Measurements from ENCODE around the gene CPNE7. TPM values are rescaled to one million over a fixed set of nuclear protein-coding genes. Genes with fewer than 3 reads are reported as not detected.

The CPNE7 gene
- total and polyA plus RNA-seq, 2 of the 13 experiments (the other 11 are each of a cell fraction or from before 2014, with no cell fraction given) = 0.59 TPM; not detected in 1

DNA sequence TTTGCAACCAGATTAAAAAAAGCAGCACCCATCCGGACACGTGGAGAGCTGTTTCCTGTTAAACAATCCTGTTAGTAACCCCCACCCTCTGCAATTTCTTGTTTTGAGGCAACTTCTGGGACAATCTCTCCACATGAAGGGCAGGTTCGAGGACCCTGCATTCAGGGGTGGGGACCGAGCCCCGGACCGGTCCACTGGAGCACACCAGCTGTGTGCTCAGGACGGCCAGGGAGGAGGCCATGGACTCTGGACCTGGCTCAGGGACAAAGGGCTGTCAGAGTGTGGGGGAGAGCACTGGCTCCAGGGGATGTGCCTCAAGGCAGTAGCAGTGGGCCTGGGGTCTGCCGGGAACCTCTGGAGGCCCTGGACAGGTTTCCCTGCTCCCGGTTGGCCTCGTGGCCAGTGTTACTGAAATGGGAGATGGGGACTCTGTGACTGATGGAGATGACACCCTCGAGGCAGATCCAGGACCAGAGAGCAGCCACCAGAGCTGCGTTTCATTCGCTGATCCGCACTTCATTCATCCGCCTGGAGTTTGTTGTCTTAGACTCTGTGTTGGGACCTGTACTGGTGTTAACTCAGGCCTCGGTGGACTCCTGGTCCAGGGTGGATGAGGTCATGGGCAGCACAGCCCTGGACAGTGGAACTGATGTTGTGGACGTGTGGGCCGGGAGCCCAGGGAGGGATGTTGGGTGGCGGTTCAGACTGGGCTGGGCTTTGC lies 2.9 kb upstream of the CPNE7 start (continued):
- TF ChIP-seq ZNF609 (CRISPR knock-in tag; IDR thresholded peaks at IDR 0.05; ENCODE audit: borderline replicate concordance) = peak; percentile 67; the same call in 1 of the 2 replicates
- peak; percentile 73; the same call in 1 of the 2 replicates for TF ChIP-seq EED (CRISPR knock-in tag; IDR thresholded peaks at IDR 0.05)
- TF ChIP-seq KAT2B (IDR thresholded peaks at IDR 0.05; ENCODE audit: borderline replicate concordance, low read depth, low read length) = no peak
- TF ChIP-seq HNRNPLL (IDR thresholded peaks at IDR 0.05; ENCODE audit: low read depth, low read length, poor library complexity, severe bottlenecking) = no peak
- no peak for TF ChIP-seq PHF5A (CRISPR knock-in tag; IDR thresholded peaks at IDR 0.05; ENCODE audit: low read depth, unreplicated experiment)
- TF ChIP-seq IKZF1 (IDR thresholded peaks at IDR 0.05) = no peak
- TF ChIP-seq POLR2AphosphoS2 (IDR thresholded peaks at IDR 0.05; ENCODE audit: low read depth, low read length) = no peak
- TF ChIP-seq ZNF737 (CRISPR knock-in tag; IDR thresholded peaks at IDR 0.05; ENCODE audit: borderline replicate concordance) = peak; percentile 49; the same call in 1 of the 2 replicates
- TF ChIP-seq SOX6 (IDR thresholded peaks at IDR 0.05) = no peak
- TF ChIP-seq SOX6 (CRISPR knock-in tag; IDR thresholded peaks at IDR 0.05) = peak; percentile 73; the same call in 1 of the 2 replicates
- 0 out of 2 replicates have a peak, but pooled peaks have one; percentile 40 for TF ChIP-seq RBFOX2 (IDR thresholded peaks at IDR 0.05; ENCODE audit: low read depth, low read length)
- TF ChIP-seq ZNF569 (CRISPR knock-in tag; IDR thresholded peaks at IDR 0.05; ENCODE audit: borderline replicate concordance) = no peak
- TF ChIP-seq NR2C2 (CRISPR knock-in tag; IDR thresholded peaks at IDR 0.05; ENCODE audit: borderline replicate concordance) = peak; percentile 73; the same call in 1 of the 2 replicates
- TF ChIP-seq ZNF703 (CRISPR knock-in tag; IDR thresholded peaks at IDR 0.05; ENCODE audit: borderline replicate concordance) = no peak
- TF ChIP-seq CHCHD3 (CRISPR knock-in tag; IDR thresholded peaks at IDR 0.05) = no peak
- no peak for TF ChIP-seq CREB1 (IDR thresholded peaks at IDR 0.05)
- no peak for TF ChIP-seq CREB1 (CRISPR knock-in tag; IDR thresholded peaks at IDR 0.05)
- TF ChIP-seq EZH2 (conservative IDR thresholded peaks at IDR 0.05; ENCODE audit: low read depth, low read length) = no peak
- 0 out of 2 replicates have a peak, but pooled peaks have one; percentile 58 for TF ChIP-seq ZNF138 (CRISPR knock-in tag; IDR thresholded peaks at IDR 0.05; ENCODE audit: low read depth)
- TF ChIP-seq CBX5 (CRISPR knock-in tag; IDR thresholded peaks at IDR 0.05; ENCODE audit: borderline replicate concordance) = no peak; the same call in 1 of the 2 replicates
- peak; percentile 72; the same call in 1 of the 2 replicates for TF ChIP-seq ZBTB20 (CRISPR knock-in tag; IDR thresholded peaks at IDR 0.05; ENCODE audit: borderline replicate concordance, low read depth)
- TF ChIP-seq, protein P1, sequence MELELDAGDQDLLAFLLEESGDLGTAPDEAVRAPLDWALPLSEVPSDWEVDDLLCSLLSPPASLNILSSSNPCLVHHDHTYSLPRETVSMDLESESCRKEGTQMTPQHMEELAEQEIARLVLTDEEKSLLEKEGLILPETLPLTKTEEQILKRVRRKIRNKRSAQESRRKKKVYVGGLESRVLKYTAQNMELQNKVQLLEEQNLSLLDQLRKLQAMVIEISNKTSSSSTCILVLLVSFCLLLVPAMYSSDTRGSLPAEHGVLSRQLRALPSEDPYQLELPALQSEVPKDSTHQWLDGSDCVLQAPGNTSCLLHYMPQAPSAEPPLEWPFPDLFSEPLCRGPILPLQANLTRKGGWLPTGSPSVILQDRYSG (CRISPR knock-in tag; IDR thresholded peaks at IDR 0.05) = no peak
- no peak for TF ChIP-seq ZNF24 (IDR thresholded peaks at IDR 0.05)
- no peak for TF ChIP-seq NFE2L2 (IDR thresholded peaks at IDR 0.05; ENCODE audit: low read length)
- peak; percentile 91 for TF ChIP-seq MEIS2 (CRISPR knock-in tag; IDR thresholded peaks at IDR 0.05)
- TF ChIP-seq ZNF768 (CRISPR knock-in tag; IDR thresholded peaks at IDR 0.05) = peak; percentile 40; the same call in 1 of the 2 replicates

All from HepG2 (cell line).